K562 (cell line): Measurements from ENCODE around the gene TIMM23.
A peak's percentile ranks its signal among the peaks of the same experiment; 100 is the strongest.

Source experiments
- ETV5 ChIP-seq: sonication (generic); formaldehyde crosslinking; IDR thresholded peaks from 2 replicates; pipeline ENCODE4 v1.4.0; 2020; ENCODE audit warnings: low read depth, mild to moderate bottlenecking, missing genetic modification reagents
- EZH2 ChIP-seq: IDR thresholded peaks from 2 replicates; pipeline ENCODE4 v1.6.1; 2012; ENCODE audit warnings: low read depth, mild to moderate bottlenecking, inconsistent platforms, low read length, borderline replicate concordance
- FOSL1 ChIP-seq: fragments of 200-800 bp; sonication (Bioruptor generic); conservative IDR thresholded peaks from 2 replicates; pipeline ENCODE4 v1.6.1; 2016; ENCODE audit warnings: missing genetic modification characterization, missing compliant biosample characterization
- POU5F1 ChIP-seq: fragments of 150-350 bp; IDR thresholded peaks from 2 replicates; pipeline ENCODE4 v1.6.1; 2014; ENCODE audit warnings: borderline replicate concordance, low read length, low read depth, mild to moderate bottlenecking; ENCODE audit not compliant: partially characterized antibody
- SMAD1 ChIP-seq: fragments of 150-350 bp; IDR thresholded peaks from 2 replicates; pipeline ENCODE4 v1.6.1; 2014; ENCODE audit warnings: low read length, low read depth; ENCODE audit not compliant: partially characterized antibody
- SMAD3 ChIP-seq: fragments of 450-650 bp; formaldehyde crosslinking; conservative IDR thresholded peaks from 2 replicates; pipeline ENCODE4 v1.4.0; 2020; ENCODE audit warnings: mild to moderate bottlenecking
- SMARCA4 ChIP-seq: fragments of 450-650 bp; IDR thresholded peaks from 2 replicates; pipeline ENCODE4 v1.6.1; 2016
- ZNF586 ChIP-seq: fragments of 450-650 bp; formaldehyde crosslinking; conservative IDR thresholded peaks from 2 replicates; pipeline ENCODE4 v1.4.0; 2020; ENCODE audit warnings: mild to moderate bottlenecking, moderate library complexity
- ZNF717 ChIP-seq: fragments of 250-450 bp; sonication (Bioruptor Pico); IDR thresholded peaks from 2 replicates; pipeline ENCODE4 v1.5.0; 2021
- TF ChIP-seq, protein P1 (sequence below), 2 experiments: fragments of 450-650 bp in 1 of 2; sonication (generic) in 1 of 2; formaldehyde crosslinking in 1 of 2; IDR thresholded peaks; 2 replicates each; pipeline versions ENCODE4 v1.7.1 to v1.9.0; 2016 to 2022; ENCODE audit warnings: inconsistent platforms in 1 of 2, mild to moderate bottlenecking in 1 of 2, missing genetic modification reagents in 1 of 2
- TF ChIP-seq, protein P2 (sequence below): fragments of 450-650 bp; conservative IDR thresholded peaks from 2 replicates; pipeline ENCODE4 v1.6.1; 2016; ENCODE audit warnings: missing genetic modification characterization, low read depth, mild to moderate bottlenecking, control low read depth, missing compliant biosample characterization

DNA sequence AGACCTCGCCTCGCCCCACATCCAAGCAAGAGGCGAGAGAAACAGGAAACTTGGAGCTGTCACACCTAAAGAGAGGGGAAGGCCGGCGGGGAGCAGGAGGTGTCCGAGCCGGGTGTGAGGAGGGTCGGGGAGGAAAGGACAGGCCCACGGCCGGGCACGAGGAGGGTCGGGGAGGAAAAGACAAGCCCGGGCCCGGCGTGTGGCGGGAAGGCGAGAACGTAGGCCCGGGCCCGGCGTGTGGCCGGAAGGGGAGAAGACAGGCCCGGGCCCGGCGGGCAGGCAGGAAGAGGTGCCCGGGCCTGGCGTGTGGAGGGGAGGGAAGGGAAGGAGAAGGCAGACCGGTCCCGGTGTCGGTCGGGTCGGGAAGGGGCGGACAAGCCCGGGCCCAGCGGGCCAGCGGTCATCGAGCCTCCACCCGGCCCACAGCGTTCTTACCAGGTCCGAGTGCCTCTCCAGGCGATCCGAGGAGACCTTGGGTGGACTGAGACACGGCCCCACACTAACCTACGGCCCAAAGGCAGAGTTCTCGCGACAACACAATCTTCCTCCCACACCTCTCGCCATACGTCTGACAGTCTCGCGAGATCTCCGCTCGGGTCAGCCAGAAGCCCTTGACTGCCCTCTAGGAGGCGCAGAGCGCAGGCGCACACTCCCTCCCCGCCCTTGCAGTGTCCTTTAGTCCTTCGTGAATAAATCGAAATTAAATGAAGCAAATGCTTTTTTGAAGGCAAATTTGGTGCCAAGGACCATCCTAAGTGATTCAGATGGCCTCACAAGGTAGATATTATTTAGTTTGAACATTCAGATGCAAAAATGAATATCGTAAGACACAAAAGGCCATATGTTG is 58.0 kb downstream of the TIMM23 start, which contains the start of gene NCOA4:
- peak; percentile 41 for TF ChIP-seq SMAD1
- TF ChIP-seq EZH2 = no peak
- TF ChIP-seq, protein P1, sequence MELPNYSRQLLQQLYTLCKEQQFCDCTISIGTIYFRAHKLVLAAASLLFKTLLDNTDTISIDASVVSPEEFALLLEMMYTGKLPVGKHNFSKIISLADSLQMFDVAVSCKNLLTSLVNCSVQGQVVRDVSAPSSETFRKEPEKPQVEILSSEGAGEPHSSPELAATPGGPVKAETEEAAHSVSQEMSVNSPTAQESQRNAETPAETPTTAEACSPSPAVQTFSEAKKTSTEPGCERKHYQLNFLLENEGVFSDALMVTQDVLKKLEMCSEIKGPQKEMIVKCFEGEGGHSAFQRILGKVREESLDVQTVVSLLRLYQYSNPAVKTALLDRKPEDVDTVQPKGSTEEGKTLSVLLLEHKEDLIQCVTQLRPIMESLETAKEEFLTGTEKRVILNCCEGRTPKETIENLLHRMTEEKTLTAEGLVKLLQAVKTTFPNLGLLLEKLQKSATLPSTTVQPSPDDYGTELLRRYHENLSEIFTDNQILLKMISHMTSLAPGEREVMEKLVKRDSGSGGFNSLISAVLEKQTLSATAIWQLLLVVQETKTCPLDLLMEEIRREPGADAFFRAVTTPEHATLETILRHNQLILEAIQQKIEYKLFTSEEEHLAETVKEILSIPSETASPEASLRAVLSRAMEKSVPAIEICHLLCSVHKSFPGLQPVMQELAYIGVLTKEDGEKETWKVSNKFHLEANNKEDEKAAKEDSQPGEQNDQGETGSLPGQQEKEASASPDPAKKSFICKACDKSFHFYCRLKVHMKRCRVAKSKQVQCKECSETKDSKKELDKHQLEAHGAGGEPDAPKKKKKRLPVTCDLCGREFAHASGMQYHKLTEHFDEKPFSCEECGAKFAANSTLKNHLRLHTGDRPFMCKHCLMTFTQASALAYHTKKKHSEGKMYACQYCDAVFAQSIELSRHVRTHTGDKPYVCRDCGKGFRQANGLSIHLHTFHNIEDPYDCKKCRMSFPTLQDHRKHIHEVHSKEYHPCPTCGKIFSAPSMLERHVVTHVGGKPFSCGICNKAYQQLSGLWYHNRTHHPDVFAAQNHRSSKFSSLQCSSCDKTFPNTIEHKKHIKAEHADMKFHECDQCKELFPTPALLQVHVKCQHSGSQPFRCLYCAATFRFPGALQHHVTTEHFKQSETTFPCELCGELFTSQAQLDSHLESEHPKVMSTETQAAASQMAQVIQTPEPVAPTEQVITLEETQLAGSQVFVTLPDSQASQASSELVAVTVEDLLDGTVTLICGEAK (IDR thresholded peaks at IDR 0.05) = peak; percentile 47; the same call in 1 of the 2 replicates
- TF ChIP-seq, protein P1 (CRISPR knock-in tag; IDR thresholded peaks at IDR 0.05) = no peak
- no peak for TF ChIP-seq SMAD3
- peak; percentile 92 for TF ChIP-seq ETV5 (CRISPR knock-in tag)
- TF ChIP-seq ZNF717 (CRISPR knock-in tag) = no peak
- 0 out of 2 replicates have a peak, but pooled peaks have one; percentile 27 for TF ChIP-seq FOSL1 (tag)
- no peak for TF ChIP-seq POU5F1
- TF ChIP-seq ZNF586 = no peak
- TF ChIP-seq, protein P2, sequence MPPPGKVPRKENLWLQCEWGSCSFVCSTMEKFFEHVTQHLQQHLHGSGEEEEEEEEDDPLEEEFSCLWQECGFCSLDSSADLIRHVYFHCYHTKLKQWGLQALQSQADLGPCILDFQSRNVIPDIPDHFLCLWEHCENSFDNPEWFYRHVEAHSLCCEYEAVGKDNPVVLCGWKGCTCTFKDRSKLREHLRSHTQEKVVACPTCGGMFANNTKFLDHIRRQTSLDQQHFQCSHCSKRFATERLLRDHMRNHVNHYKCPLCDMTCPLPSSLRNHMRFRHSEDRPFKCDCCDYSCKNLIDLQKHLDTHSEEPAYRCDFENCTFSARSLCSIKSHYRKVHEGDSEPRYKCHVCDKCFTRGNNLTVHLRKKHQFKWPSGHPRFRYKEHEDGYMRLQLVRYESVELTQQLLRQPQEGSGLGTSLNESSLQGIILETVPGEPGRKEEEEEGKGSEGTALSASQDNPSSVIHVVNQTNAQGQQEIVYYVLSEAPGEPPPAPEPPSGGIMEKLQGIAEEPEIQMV (tag) = no peak
- TF ChIP-seq SMARCA4 = 0 out of 2 replicates have a peak, but pooled peaks have one; percentile 20
